Left ventricle myocardium inferior (tissue), 1 donor: ENCODE results near the gene TRIM28. TPM values are rescaled to one million over a fixed set of nuclear protein-coding genes. Genes with fewer than 3 reads are reported as not detected.

ENCODE experiments used
- DNase-seq: peaks from one replicate; pipeline ENCODE4 v3.0.0-alpha.2; 2020
- H3K27ac ChIP-seq: fragments of 200-600 bp; replicated peaks from 2 replicates; pipeline ENCODE4 v1.8.0; 2021
- H3K27me3 ChIP-seq: fragments of 200-600 bp; 2 replicates; pipeline ENCODE4 v1.8.0; 2021; ENCODE audit warnings: low read depth
- H3K36me3 ChIP-seq: fragments of 200-600 bp; 2 replicates; pipeline ENCODE4 v1.8.0; 2021
- H3K4me1 ChIP-seq: fragments of 200-600 bp; 2 replicates; pipeline ENCODE4 v1.8.0; 2021
- H3K4me3 ChIP-seq: fragments of 200-600 bp; 2 replicates; pipeline ENCODE4 v1.8.0; 2021; ENCODE audit warnings: mild to moderate bottlenecking, moderate library complexity
- H3K9me3 ChIP-seq: fragments of 200-600 bp; replicated peaks from 2 replicates; pipeline ENCODE4 v1.8.0; 2021
- CTCF ChIP-seq: fragments of 200-600 bp; IDR thresholded peaks from 2 replicates; pipeline ENCODE4 v1.8.0; 2021; ENCODE audit warnings: antibody characterized with exemption, mild to moderate bottlenecking, borderline replicate concordance
- intact Hi-C: fragments of 100-400 bp; cut with micrococcal nuclease; formaldehyde crosslinking; loops from one replicate; pipeline ENCODE4 v1.11.0; 2022
- total RNA-seq: library from RNA; stranded (reverse); fragmentation: NEBNext Ultra II Directional; extraction: Animal tissue kit (Norgen Biotek cat#: 25700); gene quantifications from one replicate; pipeline ENCODE4 v1.2.1, GENCODE V29; 2021
- donor health status: DM: no; HTN: yes; CAD: no; lungs with severe emphysema.

TRIM28 gene
- total RNA-seq, 1 donor from 2014 or later = 136 TPM

DNA sequence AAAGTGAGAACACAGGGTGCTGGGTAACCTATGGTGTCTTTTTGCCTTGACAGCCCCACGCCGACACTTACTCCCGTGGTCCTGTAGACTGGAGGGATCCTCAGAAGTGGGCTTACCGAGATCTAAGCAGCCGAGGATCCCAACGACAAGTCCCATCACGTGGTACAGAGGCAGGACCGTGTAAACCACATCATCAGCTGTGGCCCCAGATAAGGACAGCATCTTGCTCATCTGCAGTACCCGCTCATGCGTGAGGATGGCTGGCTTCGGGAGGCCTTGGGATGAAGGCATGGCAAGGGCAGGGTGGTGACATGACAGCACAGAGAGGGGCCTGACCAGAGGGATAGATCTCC, 34.2 kb upstream of the TRIM28 start:
- Histone ChIP-seq H3K4me3 (no peak overlapping the region), H3K27me3 (no peaks in the 10 kb centered on the region), H3K27ac (no peak overlapping the region), H3K4me1 (peaks cover 14% of the 10 kb centered on the region), H3K36me3 (no peaks in the 10 kb centered on the region), H3K9me3 (peaks cover 5% of the 10 kb centered on the region)
- intact Hi-C loops = no loop called here
- TF ChIP-seq CTCF = no peak
- no peak for DNase-seq

DNA sequence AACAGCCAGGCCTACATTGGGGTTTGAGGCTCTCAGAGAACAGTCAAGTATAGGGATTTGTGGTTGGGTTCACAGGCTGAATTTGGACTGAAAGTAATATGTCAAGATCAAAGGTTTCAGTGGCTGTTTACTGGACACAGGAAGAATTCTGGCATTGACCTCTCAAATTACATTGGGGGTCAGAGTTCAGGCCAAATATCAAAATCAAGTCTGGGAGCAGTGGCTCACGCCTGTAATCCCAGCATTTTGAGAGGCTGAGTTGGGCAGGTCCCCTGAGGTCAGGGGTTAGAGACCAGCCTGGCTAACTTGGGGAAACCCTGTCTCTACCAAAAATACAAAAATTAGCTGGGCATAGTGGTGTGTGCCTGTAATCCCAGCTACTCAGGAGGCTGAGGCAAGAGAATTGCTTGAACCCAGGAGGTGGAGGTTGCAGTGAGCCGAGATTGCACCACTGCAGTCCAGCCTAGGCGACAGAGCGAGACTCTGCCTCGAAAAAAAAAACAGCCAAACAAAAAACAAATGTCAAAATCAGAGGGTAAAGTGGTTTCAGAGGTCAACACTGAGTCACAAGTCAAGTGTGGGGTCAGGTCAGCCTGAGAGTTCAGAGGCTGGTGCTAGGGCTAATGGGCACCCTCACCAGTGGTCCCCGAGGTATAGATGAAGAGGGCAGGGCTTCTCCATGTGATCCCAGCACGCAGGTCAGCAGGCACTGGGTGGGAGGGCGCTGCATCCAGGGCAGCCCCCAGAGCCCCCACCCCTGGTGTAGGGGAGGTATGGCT, 33.6 kb upstream of the TRIM28 start:
- intact Hi-C loops = no loop called here
- Histone ChIP-seq H3K4me1 (peaks cover 20% of the 10 kb centered on the region), H3K4me3 (no peak overlapping the region), H3K9me3 (peaks cover 5% of the 10 kb centered on the region), H3K27ac (no peak overlapping the region), H3K36me3 (peaks cover under 1% of the 10 kb centered on the region), H3K27me3 (no peaks in the 10 kb centered on the region)
- no peak for DNase-seq
- no peak for TF ChIP-seq CTCF

- peaks cover 13% of the 10 kb centered on the region for H3K36me3 ChIP-seq
- no peak for DNase-seq
Measured at GRCh38 chr19:58511353-58512208, 32.3 kb upstream of the TRIM28 start, which contains the start of gene SLC27A5. Gene SLC27A5 (minus strand): TSS chr19:58511992. CDS start chr19:58511955, 37 bp downstream.

GRCh38 chr19:58513213-58513693, 30.6 kb upstream of the TRIM28 start:
- Histone ChIP-seq H3K9me3 (no peaks in the 10 kb centered on the region), H3K4me1 (peaks cover 49% of the 10 kb centered on the region), H3K27ac (peak overlapping the region; percentile 78), H3K36me3 (peaks cover 23% of the 10 kb centered on the region), H3K4me3 (no peak overlapping the region), H3K27me3 (no peaks in the 10 kb centered on the region)
- intact Hi-C loops = no loop called here
- DNase-seq = no peak
- TF ChIP-seq CTCF = no peak

More at GRCh38 chr19:58511353-58512208, 32.3 kb upstream of the TRIM28 start, which contains the start of gene SLC27A5:
- Histone ChIP-seq H3K4me3 (no peak within 1 kb of the TSS), H3K9me3 (peaks cover 5% of the 10 kb centered on the region), H3K27me3 (no peaks in the 10 kb centered on the region), H3K27ac (no peak within 1 kb of the TSS), H3K4me1 (peaks cover 33% of the 10 kb centered on the region)
- intact Hi-C loops = no loop called here
- no peak for TF ChIP-seq CTCF

- Histone ChIP-seq H3K4me3 (peak overlapping the region; percentile 66), H3K36me3 (peaks cover 23% of the 10 kb centered on the region), H3K4me1 (peaks cover 56% of the 10 kb centered on the region), H3K27me3 (no peaks in the 10 kb centered on the region), H3K9me3 (no peaks in the 10 kb centered on the region), H3K27ac (peak overlapping the region; percentile 78)
- intact Hi-C loops = no loop called here
- peak; percentile 88 for DNase-seq
- TF ChIP-seq CTCF = peak; percentile 93
Measured at GRCh38 chr19:58513694-58514563, 29.9 kb upstream of the TRIM28 start.
